Progenitor cell of endocrine pancreas (in vitro differentiated cells): Measurements from ENCODE around the gene ZEB1. TPM values are rescaled to one million over a fixed set of nuclear protein-coding genes. Genes with fewer than 3 reads are reported as not detected.

Experiments used
- DNase-seq: peaks from one replicate; pipeline ENCODE4 v3.0.0; 2021; ENCODE audit warnings: low spot score; ENCODE audit not compliant: unreplicated experiment
- H3K27ac Mint-ChIP-seq: 2 replicates; pipeline ENCODE4 v1.8.0; 2021; ENCODE audit warnings: mild to moderate bottlenecking, moderate library complexity, mixed read lengths
- H3K27me3 Mint-ChIP-seq: 2 replicates; pipeline ENCODE4 v1.8.0; 2021; ENCODE audit warnings: mixed read lengths
- H3K36me3 Mint-ChIP-seq: 2 replicates; pipeline ENCODE4 v1.8.0; 2022; ENCODE audit warnings: mixed read lengths; ENCODE audit not compliant: insufficient read depth
- H3K4me1 Mint-ChIP-seq: 2 replicates; pipeline ENCODE4 v1.8.0; 2021; ENCODE audit warnings: low read depth, mixed read lengths
- H3K4me3 Mint-ChIP-seq: 2 replicates; pipeline ENCODE4 v1.8.0; 2021; ENCODE audit warnings: low read depth, mild to moderate bottlenecking, moderate library complexity, mixed read lengths
- H3K9me3 Mint-ChIP-seq: 2 replicates; pipeline ENCODE4 v1.8.0; 2021; ENCODE audit warnings: low read depth, mixed read lengths
- CTCF ChIP-seq: fragments of 200-600 bp; sonication (generic); IDR thresholded peaks from one replicate; pipeline ENCODE4 v1.5.0; 2021; ENCODE audit warnings: antibody characterized with exemption, mild to moderate bottlenecking; ENCODE audit not compliant: unreplicated experiment
- total RNA-seq: library from RNA; stranded (reverse); gene quantifications from 2 replicates; pipeline ENCODE4 v1.2.1, GENCODE V29; 2021

ZEB1 gene
- total RNA-seq, 1 donor from 2014 or later = 1.7 TPM

DNA sequence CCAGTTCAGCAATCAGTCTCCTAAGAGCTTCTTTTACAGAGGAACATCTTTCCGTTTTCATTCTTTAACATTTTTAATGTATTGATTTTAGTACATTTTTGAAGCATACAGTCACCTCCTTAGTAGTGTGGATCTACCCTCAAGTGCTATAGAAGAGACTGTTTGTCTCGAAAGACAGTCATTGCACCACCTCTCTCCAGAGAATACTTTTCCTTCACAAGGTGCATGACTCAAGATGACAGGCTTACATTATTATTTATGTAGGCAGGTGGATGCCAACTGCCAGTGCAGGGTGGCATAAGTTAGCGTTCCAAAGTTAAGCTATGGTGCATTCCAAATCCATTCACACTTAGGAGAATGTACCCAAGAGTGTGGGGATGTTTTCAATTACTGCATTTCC lies 71.8 kb downstream of the ZEB1 start:
- Mint-ChIP-seq H3K36me3 (no peaks in the 10 kb centered on the region), H3K27ac (no peak overlapping the region), H3K9me3 (no peaks in the 10 kb centered on the region), H3K27me3 (peaks cover 8% of the 10 kb centered on the region), H3K4me3 (no peak overlapping the region), H3K4me1 (no peaks in the 10 kb centered on the region)
- TF ChIP-seq CTCF = no peak
- no peak for DNase-seq

- Mint-ChIP-seq H3K27ac (no peak overlapping the region), H3K4me3 (no peak overlapping the region), H3K36me3 (no peaks in the 10 kb centered on the region), H3K9me3 (no peaks in the 10 kb centered on the region), H3K27me3 (peaks cover 8% of the 10 kb centered on the region), H3K4me1 (no peaks in the 10 kb centered on the region)
- DNase-seq = no peak
- no peak for TF ChIP-seq CTCF
These were observed 74.8 kb downstream of the ZEB1 start for GRCh38 chr10:31393844-31394243.

GRCh38 chr10:31395695-31396094 lies 76.7 kb downstream of the ZEB1 start:
- TF ChIP-seq CTCF = no peak
- no peaks in the 10 kb centered on the region for H3K4me1 Mint-ChIP-seq
- H3K36me3 Mint-ChIP-seq = no peaks in the 10 kb centered on the region
- no peak overlapping the region for H3K4me3 Mint-ChIP-seq
- no peaks in the 10 kb centered on the region for H3K9me3 Mint-ChIP-seq
- H3K27ac Mint-ChIP-seq = no peak overlapping the region
- no peak for DNase-seq
- H3K27me3 Mint-ChIP-seq = peaks cover 11% of the 10 kb centered on the region

DNA sequence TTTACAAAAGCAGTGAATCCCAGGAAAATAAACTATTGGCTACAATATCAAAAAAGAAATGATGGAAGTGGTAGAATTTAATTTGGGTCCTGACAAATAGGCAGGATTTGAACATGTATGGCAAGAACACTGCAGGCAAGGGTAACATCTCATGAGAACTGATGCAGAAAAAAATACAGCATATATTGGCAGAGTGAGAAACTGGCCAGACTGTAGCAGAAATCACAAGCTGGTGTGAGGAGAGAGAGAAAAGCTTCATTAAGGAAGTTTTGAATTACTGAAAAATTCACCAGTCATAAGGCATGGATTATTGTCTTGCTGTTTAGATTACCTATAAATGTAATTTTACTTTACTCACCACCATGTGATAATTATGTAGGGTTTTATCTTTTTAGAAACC lies 77.4 kb downstream of the ZEB1 start:
- no peak overlapping the region for H3K4me3 Mint-ChIP-seq
- H3K4me1 Mint-ChIP-seq = peaks cover 3% of the 10 kb centered on the region
- DNase-seq = no peak
- no peaks in the 10 kb centered on the region for H3K9me3 Mint-ChIP-seq
- peaks cover 11% of the 10 kb centered on the region for H3K27me3 Mint-ChIP-seq
- no peak overlapping the region for H3K27ac Mint-ChIP-seq
- no peak for TF ChIP-seq CTCF
- no peaks in the 10 kb centered on the region for H3K36me3 Mint-ChIP-seq

DNA sequence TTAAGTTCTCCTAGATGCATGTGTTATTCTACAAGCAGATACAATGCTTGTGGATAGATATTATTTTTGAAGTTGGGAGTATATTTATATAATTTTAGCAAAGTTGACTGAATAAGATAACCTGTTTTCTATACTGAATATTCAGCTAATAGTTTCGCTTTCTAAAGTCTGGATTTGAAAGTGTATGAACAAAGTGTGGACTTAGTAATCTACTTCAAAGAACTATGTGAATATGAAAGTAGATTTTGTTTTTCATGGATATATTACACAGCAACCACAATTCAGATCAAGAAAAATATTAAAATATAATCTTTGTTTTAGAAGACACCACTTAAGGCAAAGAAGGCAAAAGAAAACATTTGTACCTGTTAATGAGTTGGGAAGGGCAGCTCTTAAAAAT lies 78.8 kb downstream of the ZEB1 start:
- Mint-ChIP-seq H3K27ac (no peak overlapping the region), H3K4me3 (no peak overlapping the region), H3K27me3 (peaks cover 11% of the 10 kb centered on the region), H3K36me3 (no peaks in the 10 kb centered on the region), H3K4me1 (peaks cover 11% of the 10 kb centered on the region), H3K9me3 (no peaks in the 10 kb centered on the region)
- DNase-seq = no peak
- no peak for TF ChIP-seq CTCF

DNA sequence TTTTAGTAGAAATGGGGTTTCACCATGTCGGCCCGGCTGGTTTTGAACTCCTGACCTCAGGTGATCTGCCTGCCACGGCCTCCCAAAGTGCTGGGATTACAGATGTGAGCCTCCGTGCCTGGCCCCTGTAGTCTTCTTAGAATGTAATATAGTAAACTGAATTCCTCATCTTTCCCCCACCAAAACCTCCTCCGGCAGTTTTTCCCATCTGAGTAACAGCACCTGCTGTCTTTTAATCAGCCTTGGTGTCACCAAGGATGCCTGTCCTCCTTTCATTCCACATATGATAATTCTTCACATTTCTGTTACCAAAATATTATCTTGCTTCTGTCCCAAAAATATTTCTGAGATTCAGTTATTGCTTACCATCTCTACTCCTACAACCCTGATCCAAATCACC lies 80.2 kb downstream of the ZEB1 start:
- Mint-ChIP-seq H3K27ac (no peak overlapping the region), H3K4me3 (no peak overlapping the region), H3K4me1 (peaks cover 11% of the 10 kb centered on the region), H3K9me3 (no peaks in the 10 kb centered on the region), H3K36me3 (no peaks in the 10 kb centered on the region), H3K27me3 (peaks cover 11% of the 10 kb centered on the region)
- no peak for TF ChIP-seq CTCF
- DNase-seq = no peak
